Pancreas (tissue), 10 donors: ENCODE measurements around the gene RASL12. TPM values are rescaled to one million over a fixed set of nuclear protein-coding genes. Genes with fewer than 3 reads are reported as not detected.
"Not testable (repeated sequence)": the region's sequence is repeated elsewhere in the genome, so short reads cannot be mapped to it uniquely, and the experiment has no call there.

Experiments used
- ATAC-seq, 4 donors: fragments of 200-7000 bp; cut with Tn5 transposase; one replicate each; pipeline versions ENCODE4 v1.8.0 to v1.9.1; 2020; ENCODE audit warnings: mild to moderate bottlenecking in 4 of 4, moderate library complexity in 4 of 4
- DNase-seq, 6 donors: peaks; one replicate each; pipeline ENCODE4 v3.0.0-alpha.2; 2020
- FAIRE-seq: peaks from 2 replicates; lab custom pipeline; 2012; peaks lifted over from hg19 to GRCh38; lab: Jason Lieb, UNC
- H3K27ac ChIP-seq, 4 donors: fragments of 200-600 bp; sonication (generic); 1 replicate in 3 of 4; 2 replicates in 1 of 4; pipeline versions ENCODE4 v1.5.0 to v1.8.0; 2020
- H3K27me3 ChIP-seq, 4 donors: fragments of 200-600 bp; one replicate each; pipeline ENCODE4 v1.8.0; 2021
- H3K36me3 ChIP-seq, 3 donors: fragments of 200-600 bp; sonication (generic) in 1 of 3; one replicate each; pipeline versions ENCODE4 v1.5.0 to v1.8.0; 2020 to 2021
- H3K4me1 ChIP-seq, 3 donors: fragments of 200-600 bp; one replicate each; pipeline ENCODE4 v1.8.0; 2021
- H3K4me3 ChIP-seq, 4 donors: fragments of 200-600 bp; sonication (generic) in 2 of 4; one replicate each; pipeline versions ENCODE4 v1.5.0 to v1.8.0; 2020 to 2021
- H3K9me3 ChIP-seq, 4 donors: fragments of 200-600 bp; one replicate each; pipeline ENCODE4 v1.8.0; 2021
- CTCF ChIP-seq, 4 donors: fragments of 200-600 bp; sonication (generic) in 3 of 4; IDR thresholded peaks; one replicate each; pipeline versions ENCODE4 v1.5.0 to v1.8.0; 2021; ENCODE audit warnings: antibody characterized with exemption in 4 of 4
- WGBS, 2 donors: extraction: QIAGEN DNeasy Blood & Tissue Kit; methylation state at CpG; one replicate each; pipeline ENCODE4 v1.1.7; 2013; 5-methylcytosine and 5-hydroxymethylcytosine counted together
- intact Hi-C, 3 donors: fragments of 100-400 bp; cut with DNase I; formaldehyde crosslinking; loops; one replicate each; pipeline versions ENCODE4 v1.11.1 to v1.14.2; 2022
- polyA plus RNA-seq, 2 donors: library from polyadenylated mRNA; stranded (reverse); fragments of 200-250 nt; gene quantifications; one replicate each; pipeline ENCODE4 v1.2.3, GENCODE V29; 2013
- total RNA-seq, 6 donors: library from RNA; stranded (reverse); fragmentation: NEBNext Ultra II Directional in 4 of 6; extraction: Animal tissue kit (Norgen Biotek cat#: 25700) in 4 of 6; gene quantifications; one replicate each; pipeline versions ENCODE4 v1.2.1 to v1.2.4, GENCODE V29; 2021 to 2023
- donor health status: healthy with polysubstance abuse.
- donor health status: DM: no; HTN: no; CAD: no; lungs with moderate emphysema.
- donor health status: DM: no; HTN: no; CAD: no.
- donor health status: control.
- donor health status: control.
- donor health status: Bipolar disorder and iron deficiency.
- donor health status: DM: yes; HTN: yes; CAD: no.
- donor health status: DM: no; HTN: no; CAD: no.
- donor health status: DM: no; HTN: no; CAD: no.
- donor health status: DM: yes; HTN: yes; CAD: no.

Gene RASL12
- total and polyA plus RNA-seq, 8 donors = 0.28 to 4.2 (median 1.7) TPM

GRCh38 chr15:65020419-65020818 is 47.4 kb downstream of the RASL12 start:
- no peaks in the 10 kb centered on the region for H3K27me3 ChIP-seq
- H3K9me3 ChIP-seq = no peaks in the 10 kb centered on the region
- intact Hi-C loops = no loop called here
- peaks cover 0 to 15% (median 4%) of the 10 kb centered on the region in 3 donors for H3K36me3 ChIP-seq
- ATAC-seq (no peak), FAIRE-seq (no peak), DNase-seq (no peak)
- H3K27ac ChIP-seq = no peak overlapping the region
- peaks cover 0 to 7% (median 0%) of the 10 kb centered on the region in 3 donors for H3K4me1 ChIP-seq
- WGBS, 2 donors = 89 to 94% methylated on average over 1 of the region's 1 CpG
- H3K4me3 ChIP-seq = no peak overlapping the region
- no peak for TF ChIP-seq CTCF (IDR thresholded peaks at IDR 0.05)

DNA sequence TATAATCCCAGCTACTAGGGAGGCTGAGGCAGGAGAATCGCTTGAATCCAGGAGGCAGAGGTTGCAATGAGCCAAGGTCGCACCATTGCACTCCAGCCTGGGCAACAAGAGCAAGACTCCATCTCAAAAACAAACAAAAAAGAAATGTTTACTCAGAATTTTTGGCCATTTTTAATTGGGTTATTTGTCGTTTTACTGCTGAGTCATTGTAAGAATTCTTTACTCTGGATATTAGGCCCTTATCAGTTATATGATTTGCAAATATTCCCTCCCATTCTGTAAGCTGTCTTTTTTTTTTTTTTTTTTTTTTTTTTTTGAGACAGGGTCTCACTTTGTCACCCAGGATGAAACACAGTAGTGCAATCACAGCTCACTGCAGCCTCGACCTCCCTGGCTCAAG is 56.6 kb downstream of the RASL12 start:
- WGBS, 2 donors = 68 to 80% methylated on average over 4 of the region's 4 CpGs
- H3K27ac ChIP-seq, DNase-seq, H3K4me1 ChIP-seq, intact Hi-C loops, H3K9me3 ChIP-seq, FAIRE-seq, H3K4me3 ChIP-seq, H3K27me3 ChIP-seq, ATAC-seq: not testable (repeated sequence)
- H3K36me3 ChIP-seq = peaks cover 0 to 24% (median 8%) of the 10 kb centered on the region in 3 donors

DNA sequence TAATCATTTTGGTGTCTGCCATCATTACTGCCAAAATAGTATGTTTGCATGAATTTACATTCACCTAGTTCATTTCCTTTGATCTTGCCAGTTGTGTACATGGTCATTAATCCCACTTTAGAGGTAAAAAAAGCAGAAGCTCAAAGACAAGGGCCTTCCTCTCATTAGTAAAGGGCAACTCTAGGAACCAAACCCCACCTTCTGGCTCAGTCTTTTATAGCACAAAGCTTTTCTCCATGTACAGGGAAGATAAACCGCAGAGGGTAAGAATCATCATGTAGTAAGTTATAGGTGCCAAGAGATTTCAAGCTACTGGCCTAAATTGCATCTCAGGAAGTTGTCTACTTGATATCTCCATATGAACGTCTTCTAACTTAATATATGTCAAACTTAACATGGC is 58.8 kb downstream of the RASL12 start:
- DNase-seq = no peak
- Histone ChIP-seq H3K9me3 (no peaks in the 10 kb centered on the region), H3K27me3 (no peaks in the 10 kb centered on the region), H3K4me1 (no peaks in the 10 kb centered on the region), H3K36me3 (peaks cover 0 to 15% (median 7%) of the 10 kb centered on the region in 3 donors), H3K27ac (no peak overlapping the region), H3K4me3 (no peak overlapping the region)
- no peak for ATAC-seq
- intact Hi-C loops = no loop called here
- FAIRE-seq = no peak
- no peak for TF ChIP-seq CTCF (IDR thresholded peaks at IDR 0.05)
- WGBS, 2 donors = 78 to 87% methylated on average over 2 of the region's 2 CpGs

DNA sequence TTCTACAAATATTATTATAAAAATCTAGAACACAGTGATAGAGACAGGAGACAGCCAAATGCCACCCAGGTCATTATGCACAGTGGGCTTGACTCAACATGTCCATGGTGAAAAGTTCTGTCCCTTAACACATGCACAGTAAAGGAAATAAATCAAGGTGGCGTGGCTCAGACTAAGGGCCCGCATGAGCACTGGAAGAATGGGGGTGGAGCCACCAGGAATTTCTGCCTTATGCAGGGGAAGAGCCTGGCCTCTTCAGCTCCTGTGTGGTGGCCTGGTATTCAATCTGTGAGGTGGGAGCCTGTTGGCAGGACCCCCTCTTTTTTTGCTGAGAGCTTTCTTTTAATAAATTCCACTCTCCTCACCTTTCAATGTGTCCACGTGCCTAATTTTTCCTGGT is 60.9 kb downstream of the RASL12 start:
- no peak overlapping the region for H3K4me3 ChIP-seq
- H3K9me3 ChIP-seq = no peaks in the 10 kb centered on the region
- 95 to 98% methylated on average over 3 of the region's 3 CpGs for WGBS, 2 donors
- intact Hi-C loops = no loop called here
- H3K36me3 ChIP-seq = peaks cover 0 to 6% (median 0%) of the 10 kb centered on the region in 3 donors
- DNase-seq (no peak), ATAC-seq (no peak), FAIRE-seq (no peak)
- TF ChIP-seq CTCF (IDR thresholded peaks at IDR 0.05) = no peak
- H3K27me3 ChIP-seq = no peaks in the 10 kb centered on the region
- no peak overlapping the region for H3K27ac ChIP-seq
- no peaks in the 10 kb centered on the region for H3K4me1 ChIP-seq

GRCh38 chr15:65004993-65005392 is 62.8 kb downstream of the RASL12 start:
- H3K27ac ChIP-seq = no peak overlapping the region
- no peaks in the 10 kb centered on the region for H3K27me3 ChIP-seq
- ATAC-seq (no peak), FAIRE-seq (no peak), DNase-seq (no peak)
- H3K4me1 ChIP-seq = no peaks in the 10 kb centered on the region
- peaks cover 0 to 6% (median 0%) of the 10 kb centered on the region in 3 donors for H3K36me3 ChIP-seq
- TF ChIP-seq CTCF (IDR thresholded peaks at IDR 0.05) = no peak
- 83 to 85% methylated on average over 3 of the region's 3 CpGs for WGBS, 2 donors
- H3K9me3 ChIP-seq = no peaks in the 10 kb centered on the region
- no peak overlapping the region for H3K4me3 ChIP-seq
- intact Hi-C loops = no loop called here

Other genes with a start within 250 kb of the RASL12 start
- gene PIF1, start 242.3 kb downstream of the RASL12 start, total RNA-seq = under 1 TPM in 4 of 6 donors, not detected in 2; 0.06 to 0.66 (median 0.31) TPM
- under 1 TPM; 0.38 to 0.47 TPM for gene PIF1, start 242.3 kb downstream of the RASL12 start, polyA plus RNA-seq
- 10 to 100 TPM in 1 of 6 donors, 1 to 10 TPM in 5; 1.3 to 13.5 (median 4.4) TPM for gene PLEKHO2, start 226.1 kb downstream of the RASL12 start, total RNA-seq
- gene PLEKHO2, start 226.1 kb downstream of the RASL12 start, polyA plus RNA-seq = 1 to 10 TPM; 5.0 to 7.4 TPM
- 1 to 10 TPM; 2.0 to 4.9 (median 3.8) TPM for gene ANKDD1A, start 156.1 kb downstream of the RASL12 start, total RNA-seq
- gene ANKDD1A, start 156.1 kb downstream of the RASL12 start, polyA plus RNA-seq = 1 to 10 TPM; 2.2 to 4.6 TPM
- 10 to 100 TPM; 26.3 to 40.2 (median 29.5) TPM for gene SPG21, start 78.1 kb downstream of the RASL12 start, total RNA-seq
- 10 to 100 TPM; 21.1 to 39.1 TPM for gene SPG21, start 78.1 kb downstream of the RASL12 start, polyA plus RNA-seq
- gene MTFMT, start 38.4 kb downstream of the RASL12 start, total RNA-seq = 1 to 10 TPM; 3.3 to 6.6 (median 4.4) TPM
- 1 to 10 TPM; 1.9 to 3.5 TPM for gene MTFMT, start 38.4 kb downstream of the RASL12 start, polyA plus RNA-seq
- gene SLC51B, start 22.6 kb downstream of the RASL12 start, total RNA-seq = under 1 TPM in 2 of 6 donors, not detected in 4; 0.26 to 0.49 TPM
- 1 to 10 TPM in 1 of 2 donors, not detected in 1; 1.1 TPM for gene SLC51B, start 22.6 kb downstream of the RASL12 start, polyA plus RNA-seq
- gene KBTBD13, start 8.8 kb upstream of the RASL12 start, total RNA-seq = not detected
- gene KBTBD13, start 8.8 kb upstream of the RASL12 start, polyA plus RNA-seq = not detected
- gene UBAP1L, start 47.2 kb upstream of the RASL12 start, total RNA-seq = 1 to 10 TPM; 1.5 to 3.3 (median 2.4) TPM
- 10 to 100 TPM in 1 of 2 donors, 1 to 10 TPM in 1; 7.9 to 11.4 TPM for gene UBAP1L, start 47.2 kb upstream of the RASL12 start, polyA plus RNA-seq
- gene PDCD7, start 65.8 kb upstream of the RASL12 start, total RNA-seq = 10 to 100 TPM in 3 of 6 donors, 1 to 10 TPM in 3; 7.3 to 13.1 (median 9.5) TPM
- gene PDCD7, start 65.8 kb upstream of the RASL12 start, polyA plus RNA-seq = 1 to 10 TPM; 7.3 to 9.8 TPM
- 10 to 100 TPM; 17.6 to 31.1 (median 20.9) TPM for gene CLPX, start 117.4 kb upstream of the RASL12 start, total RNA-seq
- gene CLPX, start 117.4 kb upstream of the RASL12 start, polyA plus RNA-seq = 1 to 10 TPM; 6.3 to 8.3 TPM
- 10 to 100 TPM in 1 of 6 donors, 1 to 10 TPM in 2, under 1 TPM in 3; 0.28 to 20.7 (median 3.1) TPM for gene CILP, start 143.5 kb upstream of the RASL12 start, total RNA-seq
- 1 to 10 TPM; 1.0 to 1.1 TPM for gene CILP, start 143.5 kb upstream of the RASL12 start, polyA plus RNA-seq
- gene PARP16, start 218.9 kb upstream of the RASL12 start, total RNA-seq = 1 to 10 TPM; 3.8 to 7.5 (median 5.7) TPM
- 1 to 10 TPM; 3.1 to 5.5 TPM for gene PARP16, start 218.9 kb upstream of the RASL12 start, polyA plus RNA-seq
- not detected for gene RNU5A-1, start 228.1 kb upstream of the RASL12 start, total RNA-seq
- not detected for gene RNU5A-1, start 228.1 kb upstream of the RASL12 start, polyA plus RNA-seq
- 10 to 100 TPM in 3 of 6 donors, not detected in 3; 10.5 to 21.8 (median 21.6) TPM for gene RNU5B-1, start 236.7 kb upstream of the RASL12 start, total RNA-seq
- gene RNU5B-1, start 236.7 kb upstream of the RASL12 start, polyA plus RNA-seq = not detected